HG03103 (cell line): Measurements from ENCODE around the gene CHRM4.

Source experiments
- ATAC-seq: cut with Tn5 transposase; IDR thresholded peaks from one replicate; pipeline ENCODE4 v1.9.1; 2021; ENCODE audit warnings: low read depth; ENCODE audit not compliant: unreplicated experiment

The CHRM4 gene

GRCh38 chr11:46351148-46351547 lies 40.4 kb downstream of the CHRM4 start:
- ATAC-seq = no peak

- no peak for ATAC-seq
Observed at GRCh38 chr11:46350695-46351094, 40.9 kb downstream of the CHRM4 start.

DNA sequence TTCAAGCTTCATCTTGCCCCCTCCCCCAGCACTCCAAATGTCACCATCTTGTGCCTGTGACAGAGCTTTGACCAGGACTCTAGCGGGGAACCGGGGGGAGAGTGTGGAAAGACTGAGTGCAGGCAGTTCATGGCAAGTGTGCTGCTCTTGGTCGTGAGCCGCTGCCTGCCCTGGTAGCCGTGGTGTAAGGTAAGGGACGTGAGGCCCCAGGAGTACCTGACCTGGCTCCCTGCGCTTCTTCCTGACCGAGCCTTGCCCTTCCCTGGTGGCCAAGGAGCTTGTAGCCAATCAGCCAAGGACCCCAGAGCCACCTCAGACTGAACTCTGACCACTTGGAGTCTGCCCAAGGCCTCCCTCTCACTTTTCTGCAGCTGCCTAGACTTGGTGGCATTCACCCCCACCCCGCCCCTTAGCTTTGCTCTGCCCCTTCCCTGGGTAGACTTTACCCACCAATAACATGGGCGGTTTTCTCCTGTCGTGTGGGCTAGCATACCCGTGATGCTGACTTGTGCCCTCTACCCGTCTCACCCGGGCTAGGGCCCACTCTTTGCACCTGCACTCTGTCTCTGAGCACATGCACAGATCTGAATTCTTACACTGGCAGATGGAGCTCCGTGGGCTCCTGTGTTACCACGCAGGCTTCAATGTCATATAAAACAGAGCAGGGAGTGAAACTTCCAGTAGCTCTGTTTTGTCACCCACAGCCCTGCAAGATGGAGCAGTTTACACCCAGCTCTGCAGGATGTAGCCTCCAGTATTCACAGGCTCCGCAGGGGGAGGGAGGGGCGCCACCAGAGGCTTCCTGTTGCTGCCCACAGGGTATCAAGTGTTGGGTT lies 42.8 kb downstream of the CHRM4 start:
- no peak for ATAC-seq

- no peak for ATAC-seq
Observed at GRCh38 chr11:46347637-46348311, 43.8 kb downstream of the CHRM4 start.

DNA sequence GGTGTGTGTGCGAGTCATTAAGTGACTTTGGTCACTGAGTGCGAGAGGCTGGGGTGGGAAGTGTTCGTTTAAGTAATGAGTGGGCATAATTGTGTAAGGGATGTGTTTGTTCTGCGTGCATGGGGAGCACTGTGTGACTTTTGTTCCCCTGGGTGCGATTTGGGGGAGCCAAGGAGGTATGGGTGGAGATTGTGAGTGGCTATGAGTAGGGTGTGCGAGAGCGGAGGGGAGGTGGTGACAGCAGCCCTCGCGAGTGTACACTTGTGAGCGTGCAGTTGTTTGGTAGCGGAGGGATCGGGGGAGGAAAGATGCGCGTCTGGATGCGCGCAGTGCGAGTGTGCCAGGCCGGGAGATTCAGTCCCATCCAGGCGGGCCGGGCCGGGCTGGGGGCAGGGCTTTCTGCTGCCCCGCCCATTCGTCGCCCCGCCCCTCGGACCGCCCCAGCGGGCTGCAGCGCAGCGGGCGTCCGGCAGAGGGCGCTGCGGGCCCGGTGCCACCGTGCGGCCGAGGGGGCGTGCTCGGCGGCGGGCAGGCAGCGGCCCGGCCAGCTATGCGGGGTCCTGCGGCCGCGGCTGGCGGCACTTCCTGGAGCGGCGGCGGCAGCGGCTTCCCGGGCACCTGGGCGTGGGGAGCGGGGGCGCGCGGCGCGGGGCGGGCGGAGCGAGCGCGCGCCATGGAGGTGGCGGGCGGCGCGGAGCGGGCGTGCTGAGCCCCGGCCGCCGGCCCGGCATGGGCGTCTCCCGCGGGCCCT lies 44.5 kb downstream of the CHRM4 start, which contains the start of gene DGKZ:
TSS of gene DGKZ (plus strand) at position 578 of the 751 bp plus-strand sequence. CDS start 197 bp downstream, outside the sequence.
- peak; percentile 55 for ATAC-seq

DNA sequence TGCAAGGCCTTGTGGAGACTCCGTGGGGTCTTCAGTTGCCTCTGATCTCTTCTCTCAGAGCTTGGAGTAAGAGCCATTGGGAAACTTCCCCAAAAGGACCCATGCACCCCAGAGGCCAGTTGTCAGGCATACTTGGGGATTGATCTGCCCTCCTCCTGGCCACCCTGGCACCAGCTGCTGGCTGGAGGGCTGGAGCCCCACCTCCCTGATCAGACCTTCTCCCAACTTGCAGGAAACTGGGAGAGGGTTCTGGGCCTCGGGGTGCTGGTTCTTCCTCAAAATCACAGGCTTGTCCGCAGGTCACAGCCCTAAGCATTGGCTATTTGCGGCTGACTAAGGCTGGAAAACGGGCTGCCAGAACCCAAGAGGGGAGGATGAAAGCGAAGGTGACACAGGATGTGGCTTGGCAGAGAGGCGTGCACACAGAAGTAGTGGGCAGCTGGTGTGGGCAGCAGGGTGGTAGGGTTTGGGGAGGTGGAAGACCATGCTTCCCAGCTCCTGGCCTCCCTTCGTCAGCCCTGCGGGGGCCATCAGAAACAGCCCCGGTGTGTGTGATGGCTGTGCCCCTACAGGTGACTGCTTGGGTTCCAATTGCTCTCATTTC lies 45.6 kb downstream of the CHRM4 start:
- ATAC-seq = no peak

DNA sequence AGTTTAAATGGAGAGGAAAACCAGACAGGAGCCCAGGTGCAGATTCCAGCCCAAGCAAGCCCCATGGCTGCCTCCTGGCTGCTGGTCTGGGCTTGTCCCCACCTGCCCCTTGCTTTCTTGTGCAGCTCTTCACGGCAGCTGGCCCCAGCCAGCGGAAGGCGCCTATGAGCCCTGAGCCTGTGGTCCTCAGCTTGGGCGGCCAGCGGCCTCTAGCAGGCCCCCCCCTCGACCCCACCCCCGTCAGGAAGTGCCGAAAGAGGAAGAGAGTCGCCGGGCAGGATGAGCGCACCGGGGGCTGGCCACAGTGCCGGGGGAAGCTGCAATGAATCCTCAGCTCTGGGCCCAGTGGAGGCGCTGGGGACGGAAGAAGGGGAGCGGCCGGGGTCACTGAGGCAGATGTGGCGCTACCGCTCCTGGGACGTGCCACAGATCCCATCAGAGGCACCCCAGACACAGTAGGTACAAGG lies 46.4 kb downstream of the CHRM4 start:
- ATAC-seq = no peak

DNA sequence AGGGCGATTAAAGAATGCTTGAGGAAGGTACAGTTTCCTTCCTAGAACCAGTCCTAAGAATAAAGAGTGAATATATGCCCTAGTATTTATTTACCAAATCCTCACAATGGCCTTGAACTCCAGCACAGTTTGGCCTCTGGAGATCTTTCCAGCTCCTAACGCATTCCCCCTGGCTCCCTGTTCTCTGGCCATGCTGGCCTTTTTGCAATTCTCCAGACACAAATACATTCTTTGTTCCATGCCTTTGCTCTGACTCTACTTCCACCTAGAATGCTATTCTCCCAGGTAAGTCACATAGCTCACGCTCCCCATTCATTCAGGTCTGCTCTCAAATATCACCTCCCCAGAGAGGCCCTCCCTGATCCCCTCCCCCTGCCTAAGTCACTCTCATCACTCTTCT lies 48.1 kb downstream of the CHRM4 start:
- no peak for ATAC-seq

DNA sequence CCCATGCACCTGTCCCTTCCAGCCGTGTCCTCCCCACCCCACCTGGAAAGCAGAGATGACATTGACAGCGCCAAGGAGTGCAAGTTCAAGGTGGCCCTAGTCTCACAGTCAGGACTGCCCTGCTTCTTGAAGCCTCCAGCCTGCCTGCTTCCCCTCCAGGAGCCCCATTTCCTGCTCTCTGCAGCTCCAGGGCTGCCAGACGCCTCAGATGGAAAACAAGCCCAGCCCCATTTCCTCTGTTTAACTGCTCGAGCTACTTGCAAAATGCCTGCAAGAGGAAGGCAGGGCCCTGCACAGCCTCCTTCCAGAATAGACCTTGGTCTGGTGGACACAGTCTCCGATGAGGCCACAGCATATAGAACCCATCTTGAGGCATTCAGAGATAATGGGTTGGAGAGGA lies 49.3 kb downstream of the CHRM4 start:
- no peak for ATAC-seq

- ATAC-seq = no peak
Observed at GRCh38 chr11:46341454-46341853, 50.1 kb downstream of the CHRM4 start.

- ATAC-seq = no peak
Observed at GRCh38 chr11:46339816-46340215, 51.8 kb downstream of the CHRM4 start.

DNA sequence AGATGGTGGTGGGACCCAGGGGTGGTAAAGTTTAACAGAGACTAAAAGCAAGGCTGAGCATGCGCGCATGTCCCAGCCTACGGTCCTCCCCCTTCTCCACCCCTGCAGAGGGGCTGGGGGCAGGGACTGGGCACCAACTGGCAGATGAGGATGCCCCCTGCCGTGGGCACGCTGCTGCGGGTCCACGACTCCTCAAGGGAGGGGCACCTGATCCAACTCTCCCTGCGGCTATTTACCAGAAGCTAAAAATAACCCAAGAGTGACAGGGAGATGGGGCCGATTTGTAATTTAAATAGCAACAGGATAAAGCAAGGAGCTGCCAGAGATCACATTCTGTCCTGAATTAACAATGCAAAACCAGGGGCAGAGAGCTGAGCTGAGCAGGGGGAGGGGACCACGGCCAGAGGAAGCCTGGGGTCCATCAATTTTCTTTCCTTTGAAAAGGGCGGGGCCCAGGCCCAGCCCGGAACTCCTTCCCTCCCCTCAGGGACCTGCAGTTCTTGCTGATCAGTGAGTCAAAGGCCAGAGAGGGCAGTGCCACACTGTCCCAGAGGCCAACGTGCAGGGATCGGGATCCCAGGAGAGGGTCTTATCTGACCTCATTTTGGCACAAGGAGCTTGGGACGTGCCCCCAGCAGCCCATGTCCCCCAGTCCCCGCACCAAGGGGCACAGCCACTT lies 52.4 kb downstream of the CHRM4 start:
- ATAC-seq = no peak

GRCh38 chr11:46338636-46338987 lies 53.0 kb downstream of the CHRM4 start:
- ATAC-seq = no peak

- ATAC-seq = no peak
Observed at GRCh38 chr11:46337626-46338345, 53.8 kb downstream of the CHRM4 start.

DNA sequence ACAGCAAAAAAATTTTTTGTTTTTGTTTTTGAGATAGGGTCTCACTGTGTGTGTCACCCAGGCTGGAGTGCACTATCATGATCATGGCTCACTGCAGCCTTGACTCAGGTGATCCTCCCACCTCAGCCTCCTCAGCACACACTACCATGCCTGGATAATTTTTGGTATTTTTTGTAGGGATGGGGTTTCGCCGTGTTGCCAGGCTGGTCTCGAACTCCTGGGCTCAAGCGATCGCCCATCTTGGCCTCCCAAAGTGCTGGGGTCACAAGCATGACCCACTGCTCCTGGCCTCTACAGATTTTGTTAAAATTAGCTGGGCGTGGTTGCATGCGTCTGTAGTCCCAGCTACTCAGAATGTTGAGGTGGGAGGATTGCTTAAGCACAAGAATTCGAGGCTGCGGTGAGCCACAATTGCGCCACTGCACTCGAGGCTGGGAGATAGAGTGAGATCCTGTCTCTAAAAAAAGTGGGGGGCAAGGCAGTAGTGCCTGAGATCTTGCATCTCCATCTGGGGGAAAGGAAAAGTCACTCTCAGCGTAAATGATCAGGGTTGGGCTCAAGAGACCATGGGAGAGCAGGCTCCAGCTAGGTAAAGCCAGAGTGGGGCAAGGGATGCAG lies 54.9 kb downstream of the CHRM4 start:
- ATAC-seq = no peak

DNA sequence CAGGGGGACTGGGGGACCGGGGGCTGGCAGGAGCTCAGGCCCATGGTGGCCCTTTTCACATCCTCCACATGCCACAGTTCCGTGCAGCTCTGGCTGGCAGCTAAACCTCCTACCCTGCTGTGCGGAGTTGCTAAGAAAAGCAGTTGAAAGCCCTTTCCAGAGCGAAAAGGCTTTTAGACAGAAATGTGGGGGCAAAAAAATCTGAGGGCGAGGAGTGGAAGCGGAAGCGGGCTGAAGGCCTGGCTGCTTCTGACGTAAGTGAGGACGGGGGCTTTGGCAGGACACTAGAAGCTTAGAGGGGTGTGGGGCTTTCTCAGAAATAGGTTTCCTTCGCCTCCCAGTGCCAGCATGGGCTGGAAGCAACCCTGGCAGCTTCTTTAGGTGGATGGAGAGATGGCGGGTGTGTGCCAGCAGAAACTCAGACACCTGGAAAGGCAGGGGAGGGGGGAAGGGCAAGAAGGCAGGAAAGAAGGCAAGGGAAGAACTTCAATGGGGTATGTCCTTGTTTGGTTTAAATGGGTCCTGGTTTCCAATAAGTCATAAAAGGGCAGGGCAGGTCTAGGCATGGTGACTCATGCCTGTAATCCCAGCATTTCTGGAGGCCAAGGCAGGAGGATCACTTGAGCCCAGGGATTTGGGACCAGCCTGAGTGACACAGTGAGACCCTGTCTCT lies 55.5 kb downstream of the CHRM4 start:
- ATAC-seq = no peak

DNA sequence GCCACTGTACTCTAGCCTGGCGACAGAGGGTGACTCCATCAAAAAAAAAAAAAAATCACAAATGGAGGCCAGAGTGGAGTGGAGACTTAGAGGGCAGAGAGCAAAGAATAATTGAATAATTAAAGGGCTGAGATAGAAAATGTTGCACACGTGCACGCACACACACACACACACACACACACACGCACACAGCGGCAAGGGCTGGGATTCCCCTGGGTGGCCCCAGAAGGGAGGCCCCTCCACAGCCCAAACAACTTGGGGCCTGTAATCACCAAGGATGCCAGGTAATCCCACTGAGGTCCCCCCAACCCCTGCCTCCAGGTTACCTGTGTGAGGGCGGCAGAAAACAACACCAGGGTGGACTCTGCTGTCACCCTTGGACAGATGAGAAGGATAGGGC lies 56.3 kb downstream of the CHRM4 start:
- no peak for ATAC-seq

DNA sequence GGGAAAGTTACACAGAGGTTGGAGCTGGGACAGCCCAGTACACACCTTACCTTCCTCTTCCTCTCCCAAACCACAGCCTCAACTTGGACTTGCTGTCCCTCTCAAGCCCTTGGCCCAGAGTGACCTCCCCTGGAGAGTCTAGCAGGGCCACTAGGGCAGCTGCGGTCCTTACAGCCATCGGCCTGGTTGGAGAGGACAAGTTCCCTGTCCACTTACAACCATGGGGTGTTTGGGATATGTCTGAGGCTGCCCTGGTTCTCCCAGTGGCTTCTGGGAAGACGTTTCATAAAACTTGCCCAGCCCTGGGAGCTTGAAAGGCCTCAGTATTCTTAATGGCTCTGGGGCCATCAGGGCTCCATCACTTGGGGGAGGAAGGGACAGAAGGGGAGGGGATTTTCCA lies 57.4 kb downstream of the CHRM4 start:
- ATAC-seq = no peak
